ENCODE results near the gene FOXP1.

Gene FOXP1

DNA sequence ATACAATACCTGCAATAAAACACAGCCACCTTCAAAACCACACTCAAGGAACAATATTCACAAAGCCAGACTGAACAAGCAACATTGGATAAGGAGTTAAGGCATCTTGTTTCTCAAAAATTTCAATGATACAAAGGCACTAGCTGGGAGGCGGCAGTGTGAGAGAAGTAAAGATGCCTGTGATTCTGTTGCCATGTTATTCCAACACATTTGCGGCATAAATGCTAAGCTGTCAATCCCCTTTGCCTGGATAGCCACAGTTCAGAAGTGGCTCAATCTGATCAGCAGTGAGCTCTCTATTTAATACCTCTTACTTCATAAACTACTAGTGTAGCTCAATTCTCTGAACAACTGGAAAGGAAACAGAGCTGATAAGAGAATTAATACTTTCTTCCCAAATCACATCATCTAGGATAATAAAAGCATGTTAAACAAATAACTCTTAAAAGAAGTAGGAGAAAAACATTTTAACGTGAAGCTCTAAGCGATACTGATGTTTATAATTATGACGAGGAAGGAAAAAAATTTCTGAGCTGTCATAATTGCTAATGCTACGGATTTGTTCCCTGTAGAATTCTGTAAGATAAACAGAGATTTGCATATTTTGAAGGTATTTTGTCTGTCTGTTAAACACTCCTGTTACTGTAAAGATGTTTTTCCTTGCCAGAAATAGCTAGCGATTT is 358.4 kb downstream of the FOXP1 start:
- H3K27ac ChIP-seq: no peak overlapping the region
- H2AFZ ChIP-seq: no peak overlapping the region
- no peak overlapping the region for H3K4me3 ChIP-seq (ENCODE audit: low read depth, low read length)
- no peaks in the 10 kb centered on the region for H3K9me3 ChIP-seq (ENCODE audit: control insufficient read depth, low read length)
- TF ChIP-seq, protein P1, sequence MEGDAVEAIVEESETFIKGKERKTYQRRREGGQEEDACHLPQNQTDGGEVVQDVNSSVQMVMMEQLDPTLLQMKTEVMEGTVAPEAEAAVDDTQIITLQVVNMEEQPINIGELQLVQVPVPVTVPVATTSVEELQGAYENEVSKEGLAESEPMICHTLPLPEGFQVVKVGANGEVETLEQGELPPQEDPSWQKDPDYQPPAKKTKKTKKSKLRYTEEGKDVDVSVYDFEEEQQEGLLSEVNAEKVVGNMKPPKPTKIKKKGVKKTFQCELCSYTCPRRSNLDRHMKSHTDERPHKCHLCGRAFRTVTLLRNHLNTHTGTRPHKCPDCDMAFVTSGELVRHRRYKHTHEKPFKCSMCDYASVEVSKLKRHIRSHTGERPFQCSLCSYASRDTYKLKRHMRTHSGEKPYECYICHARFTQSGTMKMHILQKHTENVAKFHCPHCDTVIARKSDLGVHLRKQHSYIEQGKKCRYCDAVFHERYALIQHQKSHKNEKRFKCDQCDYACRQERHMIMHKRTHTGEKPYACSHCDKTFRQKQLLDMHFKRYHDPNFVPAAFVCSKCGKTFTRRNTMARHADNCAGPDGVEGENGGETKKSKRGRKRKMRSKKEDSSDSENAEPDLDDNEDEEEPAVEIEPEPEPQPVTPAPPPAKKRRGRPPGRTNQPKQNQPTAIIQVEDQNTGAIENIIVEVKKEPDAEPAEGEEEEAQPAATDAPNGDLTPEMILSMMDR (IDR thresholded peaks at IDR 0.05): no peak
- no peaks in the 10 kb centered on the region for H3K36me3 ChIP-seq (ENCODE audit: control insufficient read depth, insufficient read depth, low read length)
- no peaks in the 10 kb centered on the region for H3K27me3 ChIP-seq (ENCODE audit: control insufficient read depth, insufficient read depth, low read length)
- no peaks in the 10 kb centered on the region for H3K79me2 ChIP-seq
- no peak overlapping the region for H3K9ac ChIP-seq
- no peaks in the 10 kb centered on the region for H3K4me1 ChIP-seq
- no peak overlapping the region for H3K4me2 ChIP-seq (ENCODE audit: low read length)

DNA sequence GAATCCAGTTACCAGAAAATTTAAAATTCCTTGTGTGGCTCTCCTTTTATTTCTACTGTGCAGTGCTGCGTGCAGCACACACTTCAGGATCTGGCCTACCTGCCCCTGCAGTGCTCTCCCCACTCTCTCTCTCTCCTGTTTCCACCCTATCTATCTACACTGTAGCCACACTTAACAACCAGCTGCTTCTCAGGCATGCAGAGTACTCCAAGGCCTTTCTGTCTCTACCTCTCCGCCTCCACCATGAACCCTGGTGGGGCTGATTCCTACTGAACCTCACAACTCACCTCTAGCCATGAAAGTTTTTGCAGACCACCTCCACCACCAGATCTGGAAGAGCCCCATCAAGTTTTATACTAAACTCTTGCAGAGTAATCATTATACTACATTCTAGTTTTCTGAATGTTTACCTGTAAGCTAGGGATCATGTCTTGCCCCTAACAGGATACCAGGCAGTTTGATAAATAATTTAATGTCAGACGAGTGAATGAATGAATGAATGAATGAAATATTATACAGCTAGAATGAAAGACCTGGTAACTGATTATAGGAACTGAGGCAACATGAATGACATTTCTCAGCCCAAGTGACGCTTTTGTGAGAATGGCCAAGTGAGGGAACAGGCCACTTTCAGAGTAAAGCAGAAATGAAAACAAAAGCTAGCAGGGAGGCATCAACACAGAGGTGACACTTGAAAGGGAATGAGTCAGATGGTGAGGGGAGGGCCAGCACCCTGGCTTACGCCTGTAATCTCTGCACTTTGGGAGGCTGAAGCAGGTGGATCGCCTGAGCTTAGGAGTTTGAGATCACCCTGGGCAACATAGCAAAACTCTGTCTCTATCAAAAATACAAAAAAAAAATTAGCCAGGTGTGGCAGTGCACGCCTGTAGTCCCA is 363.5 kb downstream of the FOXP1 start:
- Histone ChIP-seq H3K27me3 (ENCODE audit: control insufficient read depth, insufficient read depth, low read length) (no peaks in the 10 kb centered on the region), H3K36me3 (ENCODE audit: control insufficient read depth, insufficient read depth, low read length) (no peaks in the 10 kb centered on the region), H3K9ac (no peak overlapping the region), H3K4me1 (no peaks in the 10 kb centered on the region), H3K79me2 (peaks cover 2% of the 10 kb centered on the region), H2AFZ (no peak overlapping the region), H3K4me3 (ENCODE audit: low read depth, low read length) (no peak overlapping the region), H3K4me2 (ENCODE audit: low read length) (no peak overlapping the region), H3K9me3 (ENCODE audit: control insufficient read depth, low read length) (no peaks in the 10 kb centered on the region), H3K27ac (no peak overlapping the region)
- TF ChIP-seq, protein P1 (IDR thresholded peaks at IDR 0.05): no peak

DNA sequence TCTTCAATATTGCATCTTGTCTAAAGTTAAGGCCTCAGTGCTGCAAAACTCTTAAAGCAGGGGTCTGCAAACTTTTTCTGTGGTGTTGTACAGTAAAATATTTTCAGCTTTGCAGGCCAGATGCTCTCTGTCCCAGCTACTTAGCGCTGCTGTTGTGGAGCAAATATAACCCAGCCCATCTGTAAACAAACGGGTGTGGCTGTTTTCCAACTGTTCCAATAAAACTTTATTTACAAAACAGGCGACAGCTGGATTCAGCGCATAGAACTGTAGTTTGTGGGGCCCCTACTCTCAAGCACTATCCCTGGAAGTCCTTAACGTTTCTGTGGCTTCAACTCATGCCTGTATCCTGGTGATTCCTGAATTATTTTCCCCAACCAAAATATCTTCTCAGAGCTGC is 365.0 kb downstream of the FOXP1 start:
- TF ChIP-seq, protein P1 (IDR thresholded peaks at IDR 0.05): no peak
- no peak overlapping the region for H3K27ac ChIP-seq

DNA sequence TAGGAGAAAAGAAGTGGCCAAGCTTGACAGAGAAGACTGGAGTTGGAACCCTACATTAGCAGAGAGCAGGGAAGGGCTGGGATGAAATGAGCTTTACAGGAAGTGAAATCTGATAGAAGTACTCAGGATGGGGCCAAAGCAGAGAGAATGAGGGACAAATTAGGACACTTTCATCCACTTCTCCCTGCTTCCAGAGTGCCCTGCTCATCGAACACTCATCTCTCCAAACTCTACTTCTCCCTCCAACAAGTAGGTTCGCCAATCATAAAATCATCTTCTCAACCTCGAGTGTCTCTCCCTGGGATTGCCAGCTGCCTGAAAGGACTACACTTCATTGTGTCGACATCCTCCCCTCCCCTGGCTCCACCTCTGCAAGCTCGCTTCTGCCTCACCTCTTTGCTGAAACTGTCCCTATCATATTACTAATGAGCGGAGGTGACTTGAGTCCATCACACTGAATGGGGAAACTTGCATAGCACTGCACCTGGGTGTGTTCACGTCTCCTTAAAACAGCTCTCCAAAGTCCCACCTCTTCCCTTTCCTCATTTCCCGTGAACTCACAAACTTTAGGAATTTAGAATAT is 365.8 kb downstream of the FOXP1 start:
- no peaks in the 10 kb centered on the region for H3K4me1 ChIP-seq
- H3K9me3 ChIP-seq (ENCODE audit: control insufficient read depth, low read length): no peaks in the 10 kb centered on the region
- TF ChIP-seq, protein P1 (IDR thresholded peaks at IDR 0.05): no peak
- peaks cover 4% of the 10 kb centered on the region for H3K79me2 ChIP-seq
- no peak overlapping the region for H3K9ac ChIP-seq
- H3K27ac ChIP-seq: no peak overlapping the region
- H3K4me3 ChIP-seq (ENCODE audit: low read depth, low read length): no peak overlapping the region
- H3K36me3 ChIP-seq (ENCODE audit: control insufficient read depth, insufficient read depth, low read length): no peaks in the 10 kb centered on the region
- H2AFZ ChIP-seq: no peak overlapping the region
- no peaks in the 10 kb centered on the region for H3K27me3 ChIP-seq (ENCODE audit: control insufficient read depth, insufficient read depth, low read length)
- no peak overlapping the region for H3K4me2 ChIP-seq (ENCODE audit: low read length)

More for the DNA sequence above, 365.0 kb downstream of the FOXP1 start:
- Histone ChIP-seq H3K4me3 (ENCODE audit: low read depth, low read length) (no peak overlapping the region), H3K9me3 (ENCODE audit: control insufficient read depth, low read length) (no peaks in the 10 kb centered on the region), H3K36me3 (ENCODE audit: control insufficient read depth, insufficient read depth, low read length) (no peaks in the 10 kb centered on the region), H3K27me3 (ENCODE audit: control insufficient read depth, insufficient read depth, low read length) (no peaks in the 10 kb centered on the region), H2AFZ (no peak overlapping the region), H3K9ac (no peak overlapping the region), H3K4me2 (ENCODE audit: low read length) (no peak overlapping the region), H3K79me2 (peaks cover 4% of the 10 kb centered on the region), H3K4me1 (no peaks in the 10 kb centered on the region)

Measured in parathyroid adenoma (tissue), 2 donors.